GM21515 (cell line): ENCODE measurements around the gene RPRML.
"Not testable (repeated sequence)": the region's sequence is repeated elsewhere in the genome, so short reads cannot be mapped to it uniquely, and the experiment has no call there.

Source experiments
- ATAC-seq: cut with Tn5 transposase; IDR thresholded peaks from one replicate; pipeline ENCODE4 v1.9.1; 2021; ENCODE audit not compliant: unreplicated experiment

The RPRML gene

GRCh38 chr17:46979147-46979863 lies at the start of gene RPRML:
RPRML (minus strand) TSS chr17:46979253; CDS start chr17:46979007, 246 bp downstream.
- no peak for ATAC-seq

DNA sequence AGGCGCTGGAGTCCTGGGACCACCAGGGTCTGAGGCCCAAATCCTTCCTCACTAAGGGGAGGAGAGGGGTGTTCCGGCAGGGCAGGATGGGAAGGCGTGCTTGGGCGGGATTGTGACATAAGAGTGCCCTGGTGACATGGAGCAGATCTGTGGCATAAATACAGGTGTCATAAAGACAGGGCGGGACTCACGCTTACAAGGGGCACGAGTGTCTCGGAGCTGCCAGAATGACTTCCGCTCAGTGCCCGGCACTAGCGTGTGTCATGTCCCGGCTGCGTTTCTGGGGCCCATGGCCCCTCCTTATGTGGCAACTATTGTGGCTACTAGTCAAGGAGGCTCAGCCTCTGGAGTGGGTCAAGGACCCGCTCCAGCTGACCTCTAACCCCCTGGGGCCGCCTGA lies 37.9 kb upstream of the RPRML start:
- not testable (repeated sequence) for ATAC-seq

DNA sequence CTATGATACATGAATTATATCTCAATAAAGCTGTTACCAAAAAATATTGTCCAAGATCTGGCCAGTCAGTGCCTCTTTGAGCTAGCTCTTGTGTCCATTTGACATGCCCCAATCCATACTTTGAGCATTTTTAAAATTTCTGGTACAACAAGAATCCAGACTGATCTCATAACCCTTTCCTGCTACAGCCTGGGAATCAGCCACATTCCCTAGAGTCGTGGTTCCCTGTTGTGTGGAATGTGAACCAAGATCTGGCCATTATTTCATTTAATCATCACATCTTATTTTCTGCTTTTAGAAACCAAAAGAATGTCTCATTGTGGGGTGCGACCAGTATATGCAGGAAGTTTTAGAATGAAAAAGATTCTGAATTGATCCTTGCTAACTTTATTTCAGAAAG lies 34.3 kb upstream of the RPRML start:
- no peak for ATAC-seq

DNA sequence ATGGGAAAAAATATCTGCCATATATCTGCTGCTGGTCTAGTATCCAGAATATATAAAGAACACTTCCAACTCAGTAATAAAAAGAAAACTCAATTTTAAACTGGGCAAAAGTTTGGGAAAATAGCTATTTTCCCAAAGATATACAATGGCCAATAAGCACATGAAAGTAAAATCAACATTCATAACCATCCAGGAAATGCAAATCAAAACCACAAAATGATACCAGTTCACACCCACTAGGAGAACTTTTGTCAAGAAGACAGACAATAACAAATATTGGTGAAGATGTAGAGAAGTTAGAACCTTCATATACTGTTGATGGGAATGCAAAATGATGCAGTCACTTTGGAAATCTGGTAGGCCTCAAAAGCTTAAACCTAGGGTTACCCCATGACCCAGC lies 33.4 kb upstream of the RPRML start:
- ATAC-seq = no peak

GRCh38 chr17:47009759-47010594 lies 30.9 kb upstream of the RPRML start:
- no peak for ATAC-seq

DNA sequence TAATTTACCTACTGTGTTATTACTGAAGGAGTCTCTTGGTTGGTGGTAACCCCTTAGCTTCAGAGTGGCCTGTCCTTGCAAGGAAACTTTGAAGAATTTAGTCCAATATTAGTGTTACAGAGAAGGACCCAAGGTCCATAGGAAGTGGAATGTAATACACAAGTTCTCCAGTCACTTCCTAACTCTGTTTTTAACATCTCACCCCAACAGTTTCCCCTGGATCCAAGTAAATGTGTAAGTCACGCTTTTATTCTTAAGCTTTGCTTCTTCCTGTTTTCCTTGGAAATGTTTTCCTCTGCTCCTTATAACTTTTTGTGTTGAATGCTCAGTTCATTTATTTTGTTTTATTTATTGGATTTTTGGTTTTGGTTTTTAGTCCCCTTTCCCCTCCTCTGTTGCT lies 25.9 kb upstream of the RPRML start:
- no peak for ATAC-seq

DNA sequence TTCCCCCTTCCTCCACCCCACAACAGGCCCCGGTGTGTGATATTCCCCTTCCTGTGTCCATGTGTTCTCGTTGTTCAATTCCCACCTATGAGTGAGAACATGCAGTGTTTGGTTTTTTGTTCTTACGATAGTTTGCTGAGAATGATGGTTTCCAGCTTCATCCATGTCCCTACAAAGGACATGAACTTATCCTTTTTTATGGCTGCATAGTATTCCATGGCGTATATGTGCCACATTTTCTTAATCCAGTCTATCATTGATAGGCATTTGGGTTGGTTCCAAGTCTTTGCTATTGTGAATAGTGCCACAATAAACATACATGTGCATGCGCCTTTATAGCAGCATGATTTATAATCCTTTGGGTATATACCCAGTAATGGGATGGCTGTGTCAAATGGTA lies 24.8 kb upstream of the RPRML start:
- not testable (repeated sequence) for ATAC-seq

- ATAC-seq = no peak
These were observed 17.0 kb upstream of the RPRML start for GRCh38 chr17:46995841-46996571.

- ATAC-seq = no peak
These were observed 15.9 kb upstream of the RPRML start for GRCh38 chr17:46994993-46995392.

DNA sequence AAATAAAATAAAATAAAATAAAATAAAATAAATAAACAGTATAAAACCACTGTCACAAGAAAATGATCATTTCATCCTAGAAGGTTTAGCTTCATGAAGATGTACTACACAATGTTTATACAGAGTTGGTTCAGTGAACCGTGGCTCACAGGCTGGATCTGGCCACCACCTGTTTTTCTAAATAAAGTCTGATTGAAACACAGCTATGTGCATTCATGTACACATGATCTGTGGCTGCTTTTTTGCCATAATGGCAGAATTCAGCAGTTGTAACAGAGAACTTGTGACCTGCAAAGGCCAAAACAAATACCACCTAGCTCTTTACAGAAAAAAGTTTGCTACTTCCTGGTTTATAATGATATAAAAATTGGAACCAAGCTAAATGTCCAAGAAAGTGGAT lies 12.6 kb upstream of the RPRML start:
- no peak for ATAC-seq

DNA sequence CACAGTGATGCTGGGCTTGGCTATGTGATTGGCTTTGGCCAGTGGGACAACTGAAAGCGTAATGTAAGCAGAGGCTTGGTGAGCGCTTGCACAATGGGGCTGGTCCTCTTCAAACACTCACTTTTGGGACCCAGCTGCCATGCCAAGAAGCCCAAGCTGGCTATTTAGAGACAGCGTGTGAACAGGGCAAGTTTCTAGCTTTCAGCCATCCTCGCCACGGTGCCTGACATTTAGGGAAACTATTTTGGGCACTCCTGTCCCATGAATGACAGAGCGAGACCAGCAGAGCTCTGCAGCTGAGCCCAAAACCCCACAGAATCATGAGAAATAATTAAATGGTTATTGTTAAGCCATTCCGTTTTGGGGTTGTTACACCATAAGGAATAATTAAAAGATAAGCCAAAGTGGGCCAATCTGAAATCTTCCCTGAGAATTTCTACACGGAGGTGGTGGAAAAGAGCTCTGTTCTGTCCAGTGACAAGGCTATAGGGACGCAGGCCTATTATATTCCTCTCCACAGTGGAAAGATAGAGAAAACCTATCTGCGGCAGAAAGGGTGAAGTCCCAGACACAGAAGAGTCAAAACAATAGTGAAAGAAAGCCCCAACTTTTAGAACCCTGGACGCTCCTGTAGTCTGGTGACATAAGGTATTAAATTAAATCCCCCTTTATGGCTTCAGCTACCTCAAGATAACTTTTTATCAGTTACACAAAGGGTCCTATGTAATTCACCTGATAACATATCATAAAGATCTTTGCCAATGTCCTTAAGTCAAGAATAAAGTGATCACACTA lies 10.8 kb upstream of the RPRML start:
- no peak for ATAC-seq

DNA sequence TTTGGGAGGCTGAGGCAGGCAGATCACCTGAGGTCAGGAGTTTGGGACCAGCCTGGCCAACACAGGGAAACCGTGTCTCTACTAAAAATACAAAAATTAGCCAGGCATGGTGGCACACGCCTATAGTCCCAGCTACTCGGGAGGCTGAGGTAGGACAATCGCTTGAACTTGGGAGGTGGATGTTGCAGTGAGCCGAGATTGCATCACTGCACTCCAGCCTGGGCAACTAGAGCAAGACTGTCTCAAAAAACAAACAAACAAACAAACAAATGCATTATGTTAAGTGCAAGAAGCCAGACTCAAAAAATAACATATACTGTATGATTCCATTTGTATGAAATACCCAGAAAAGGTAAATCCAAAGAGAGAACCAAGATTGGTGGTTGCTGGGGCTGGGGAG lies 8.9 kb upstream of the RPRML start:
- ATAC-seq = not testable (repeated sequence)

GRCh38 chr17:46986366-46986765 lies 7.3 kb upstream of the RPRML start:
- ATAC-seq = no peak

DNA sequence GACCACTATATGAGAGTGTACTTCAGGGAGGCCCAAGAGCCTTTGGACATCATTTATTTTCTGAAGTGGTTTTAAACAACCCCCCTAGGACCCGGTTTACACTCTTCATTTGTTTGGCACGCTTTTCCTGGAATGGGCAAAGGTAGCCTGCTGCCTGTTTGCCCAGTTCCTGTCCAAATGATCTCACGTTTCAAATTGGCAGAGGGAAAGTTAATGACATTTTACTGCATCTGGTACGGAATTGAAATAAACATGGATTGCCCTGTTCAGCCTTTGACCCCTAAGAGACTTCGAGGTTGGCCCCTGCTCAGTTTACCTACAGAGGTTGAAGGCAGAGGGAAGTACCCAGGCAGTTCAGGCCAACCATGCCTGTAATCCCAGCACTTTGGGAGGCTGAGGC lies 5.8 kb upstream of the RPRML start:
- ATAC-seq = no peak

DNA sequence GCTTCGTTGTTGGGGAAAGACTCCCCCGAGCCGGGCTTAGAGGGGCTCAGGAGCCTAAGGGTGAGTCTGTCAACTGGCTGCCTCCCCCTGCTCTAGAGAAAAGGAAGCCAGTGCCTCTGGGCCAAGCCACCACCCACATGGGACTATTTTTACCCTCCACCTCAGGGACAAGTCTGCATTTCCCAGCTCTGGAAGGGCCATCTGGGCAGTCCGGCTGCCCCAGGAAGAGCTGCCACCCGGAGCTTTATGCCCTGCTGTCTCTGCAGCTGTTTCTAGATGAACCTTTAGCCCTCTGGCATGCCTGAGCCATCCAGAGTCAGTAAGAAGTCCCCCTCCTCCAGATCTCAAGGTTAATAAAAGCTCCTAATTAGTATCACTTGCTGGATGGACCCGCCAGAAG lies 5.3 kb upstream of the RPRML start:
- ATAC-seq = no peak

GRCh38 chr17:46983782-46984181 lies 4.7 kb upstream of the RPRML start:
- ATAC-seq = no peak

DNA sequence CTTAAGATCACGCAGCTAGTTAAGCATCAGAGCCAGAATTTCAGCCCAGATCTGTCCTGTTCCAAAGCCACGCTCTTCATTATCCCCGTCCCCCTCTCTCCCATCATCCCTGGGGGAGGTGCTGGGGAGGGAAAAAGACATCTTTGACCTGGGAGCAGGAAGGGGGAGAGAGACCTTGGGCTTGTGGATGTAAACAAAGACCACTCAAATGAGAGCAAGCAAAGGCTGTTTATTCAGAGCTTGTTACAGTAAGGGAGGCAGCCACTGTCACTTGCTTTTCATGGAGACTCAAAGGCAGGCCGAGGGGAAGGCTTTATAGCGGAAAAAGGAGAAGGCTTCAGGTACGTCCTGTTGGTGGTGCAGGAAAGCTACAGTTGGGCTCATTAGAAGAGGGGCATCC lies 3.5 kb upstream of the RPRML start:
- no peak for ATAC-seq

DNA sequence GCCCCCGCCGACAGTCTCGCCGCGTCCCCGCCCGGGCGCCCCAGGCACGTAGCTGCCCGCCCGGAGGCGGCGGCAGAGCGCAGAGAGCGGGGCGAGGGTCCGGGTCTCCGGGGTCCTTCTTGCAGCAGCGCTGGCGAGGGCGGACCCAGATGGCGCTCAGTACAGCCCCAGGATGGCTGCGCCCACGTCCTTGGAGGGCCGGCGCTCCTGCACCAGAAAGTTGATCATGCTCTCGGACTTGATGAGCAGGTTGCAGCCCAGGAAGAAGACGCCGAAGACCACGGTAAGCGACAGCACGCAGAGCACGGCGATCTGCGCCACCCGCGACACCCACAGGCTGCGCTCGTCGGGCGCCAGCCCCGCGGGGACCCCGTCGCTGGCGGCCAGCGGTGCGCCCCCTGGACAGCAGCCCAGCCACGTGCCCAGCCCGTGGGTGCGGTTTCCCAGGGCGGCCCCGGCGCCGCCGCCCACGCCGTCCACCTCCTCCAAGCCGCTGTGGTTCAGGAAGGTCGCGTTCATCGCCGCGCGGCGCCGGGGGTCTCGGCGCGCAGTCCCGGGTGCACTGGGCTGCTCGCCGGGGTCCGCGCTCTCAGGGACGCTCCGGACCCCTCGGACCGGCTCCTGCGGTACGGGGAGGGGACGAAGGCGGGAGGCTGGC lies 435 bp downstream of the RPRML start:
- ATAC-seq = no peak

- ATAC-seq = no peak
These were observed 1.1 kb downstream of the RPRML start for GRCh38 chr17:46977750-46978488.

- no peak for ATAC-seq
These were observed 1.7 kb downstream of the RPRML start for GRCh38 chr17:46977348-46977747.
